GM19351 (cell line): ENCODE data around the gene SERPINA12.
"Not testable (repeated sequence)": the region's sequence is repeated elsewhere in the genome, so short reads cannot be mapped to it uniquely, and the experiment has no call there.

Experiments
- ATAC-seq: cut with Tn5 transposase; IDR thresholded peaks from one replicate; pipeline ENCODE4 v1.9.1; 2021; ENCODE audit warnings: mild to moderate bottlenecking, moderate library complexity; ENCODE audit not compliant: unreplicated experiment

Gene SERPINA12

GRCh38 chr14:94538070-94538740, 28.9 kb upstream of the SERPINA12 start:
- no peak for ATAC-seq

DNA sequence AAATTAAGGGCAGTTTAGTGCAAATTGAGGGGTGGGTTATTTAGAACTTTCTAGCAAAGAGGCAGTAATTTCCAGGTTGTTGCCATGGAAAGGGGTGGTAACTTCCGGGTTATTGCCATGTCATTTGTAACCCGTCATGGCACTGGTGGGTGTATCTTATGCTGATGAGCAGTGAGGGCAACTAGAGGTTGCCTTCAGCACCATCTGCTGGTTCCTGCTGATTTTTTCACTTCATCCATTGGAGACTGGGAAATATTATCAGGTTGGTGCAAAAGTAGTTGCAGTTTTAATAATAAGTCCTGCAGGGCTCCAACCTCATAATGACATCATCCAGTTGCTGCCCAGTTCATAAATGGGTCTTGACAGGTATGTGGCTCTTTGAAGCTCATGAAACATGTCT, 27.6 kb upstream of the SERPINA12 start:
- ATAC-seq = no peak

DNA sequence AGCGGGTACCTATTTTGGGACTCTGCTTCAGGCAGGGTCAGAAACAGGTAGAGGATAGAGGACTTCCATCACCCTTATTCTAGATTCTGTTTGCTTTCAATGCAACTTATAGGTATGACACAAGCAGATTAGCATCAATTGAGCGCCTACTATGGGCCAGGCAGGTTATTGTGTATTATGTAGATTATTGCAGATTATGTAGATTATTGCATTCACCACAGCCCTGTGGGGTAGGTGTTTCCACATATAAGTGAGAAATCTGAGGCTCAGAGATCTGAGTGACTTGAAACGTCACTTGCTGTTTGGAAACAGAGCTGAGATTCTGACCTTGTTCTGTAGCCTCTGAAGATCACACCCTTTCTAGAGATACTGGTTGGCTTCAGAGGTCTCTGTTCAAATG, 26.2 kb upstream of the SERPINA12 start:
- no peak for ATAC-seq

- peak; percentile 62 for ATAC-seq
These were observed 23.2 kb upstream of the SERPINA12 start for GRCh38 chr14:94532447-94532846.

- ATAC-seq = no peak
These were observed 21.9 kb upstream of the SERPINA12 start for GRCh38 chr14:94531187-94531586.

DNA sequence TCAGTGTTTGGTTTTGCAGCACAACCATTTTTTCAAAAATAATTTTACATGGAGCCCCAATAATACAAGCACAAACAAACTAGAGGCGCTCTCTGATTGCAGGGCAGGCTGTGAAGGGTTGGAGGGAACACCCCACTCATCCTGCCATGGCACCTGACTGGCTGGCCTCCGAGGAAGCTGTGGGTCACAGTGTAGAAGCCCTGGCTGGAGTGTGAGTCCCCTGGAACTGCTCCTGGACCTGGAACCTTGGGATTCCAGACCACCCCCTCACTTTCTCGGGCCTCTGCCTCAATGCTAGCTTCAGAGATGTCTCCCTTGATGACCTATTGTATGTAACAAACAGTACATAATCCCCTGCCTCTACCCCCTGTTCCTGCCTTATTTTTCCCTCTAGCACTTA, 14.8 kb upstream of the SERPINA12 start:
- no peak for ATAC-seq

DNA sequence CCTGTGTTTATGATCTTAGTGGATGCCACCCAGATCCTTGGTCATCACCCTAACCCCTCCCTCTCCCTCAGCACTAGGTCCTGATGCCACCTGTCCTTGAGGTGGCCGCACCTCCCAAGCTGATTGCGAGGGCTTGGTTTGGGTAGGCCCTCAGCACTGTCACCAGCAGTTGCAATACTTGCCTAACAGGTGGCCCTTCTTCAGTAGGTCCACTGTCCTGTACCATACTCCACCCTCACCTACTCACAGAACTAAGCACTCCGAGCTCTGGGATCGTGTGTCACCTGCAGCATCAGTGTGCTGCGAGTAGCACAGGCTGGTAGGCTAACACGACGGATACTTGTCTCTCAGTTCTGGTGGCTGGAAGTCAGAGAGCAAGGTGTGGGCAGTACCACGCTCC, 14.0 kb upstream of the SERPINA12 start:
- no peak for ATAC-seq

GRCh38 chr14:94522115-94522724, 13.0 kb upstream of the SERPINA12 start:
- no peak for ATAC-seq

- ATAC-seq = no peak
These were observed 12.3 kb upstream of the SERPINA12 start for GRCh38 chr14:94521375-94522114.

DNA sequence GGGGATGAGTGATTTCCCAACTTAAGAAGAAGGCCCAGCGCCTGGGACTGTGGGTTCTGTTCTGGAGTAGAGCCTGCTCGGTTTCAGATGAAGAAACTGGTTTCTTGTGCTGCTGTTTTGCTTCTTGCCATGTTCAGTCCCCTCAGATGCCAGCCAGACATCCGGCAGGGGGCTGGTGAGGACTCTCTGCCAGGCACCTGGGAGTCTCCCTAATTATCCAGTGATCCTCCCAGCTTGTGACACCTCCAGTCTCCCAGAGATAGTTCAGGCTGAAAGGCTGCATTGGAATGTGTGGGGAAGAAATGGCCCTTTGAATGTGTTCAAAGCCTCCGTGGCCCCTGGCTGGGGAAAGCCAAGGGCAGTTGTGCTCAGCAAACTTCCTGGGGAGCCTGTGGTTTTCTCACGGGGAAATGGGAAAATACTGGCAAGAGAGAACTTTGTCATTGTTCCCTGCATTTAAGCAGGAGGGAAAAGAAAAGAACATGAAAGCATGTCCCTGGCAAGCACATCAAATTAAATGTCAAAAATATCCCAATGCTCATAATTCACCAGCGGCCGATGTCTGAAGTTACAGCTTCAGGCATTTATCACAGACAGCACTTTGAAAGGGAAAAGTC, 8.5 kb upstream of the SERPINA12 start:
- ATAC-seq = no peak

DNA sequence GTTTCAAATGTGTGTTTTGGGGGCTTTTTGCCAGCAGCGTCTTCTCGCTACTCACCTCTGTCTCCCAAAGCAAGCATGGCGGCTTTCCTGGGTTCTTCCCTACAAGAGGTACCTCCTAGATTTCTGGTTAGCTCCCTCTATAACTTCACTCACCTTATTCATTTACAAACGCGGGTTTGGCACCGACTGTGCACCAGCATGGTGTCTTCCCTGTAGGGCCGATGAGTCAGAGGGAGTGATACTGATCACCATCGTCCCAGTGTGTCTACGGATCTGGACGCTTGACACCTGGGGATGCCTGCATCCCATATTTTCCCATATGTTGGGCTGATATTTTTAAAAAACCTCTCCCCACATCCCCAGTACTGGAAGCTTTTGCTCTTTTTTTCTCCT, 8.0 kb upstream of the SERPINA12 start:
- no peak for ATAC-seq

DNA sequence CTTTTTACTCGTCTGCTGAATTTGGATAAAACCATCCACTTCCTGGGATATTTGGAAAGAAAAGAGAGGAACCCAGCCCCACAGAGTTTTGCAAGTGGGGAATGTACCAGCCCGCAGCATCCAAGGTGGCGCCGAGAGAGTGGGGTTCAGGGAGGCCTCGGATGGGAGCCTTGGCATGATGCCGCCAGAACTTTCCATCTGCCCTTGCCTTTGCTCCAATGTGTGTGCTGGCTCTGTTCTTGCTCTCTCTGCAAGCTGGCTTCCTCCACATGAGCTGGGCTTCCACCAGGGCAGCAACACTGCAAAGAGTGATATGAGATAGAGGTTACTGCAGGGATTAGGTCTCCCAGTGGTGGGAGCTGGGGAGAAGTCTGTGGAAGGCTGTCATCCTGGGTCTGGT, 6.6 kb upstream of the SERPINA12 start:
- no peak for ATAC-seq

- ATAC-seq = no peak
These were observed 6.2 kb upstream of the SERPINA12 start for GRCh38 chr14:94515426-94515825.

GRCh38 chr14:94514351-94514750, 5.1 kb upstream of the SERPINA12 start:
- no peak for ATAC-seq

- ATAC-seq = not testable (repeated sequence)
These were observed 1.2 kb upstream of the SERPINA12 start for GRCh38 chr14:94510481-94510880.

DNA sequence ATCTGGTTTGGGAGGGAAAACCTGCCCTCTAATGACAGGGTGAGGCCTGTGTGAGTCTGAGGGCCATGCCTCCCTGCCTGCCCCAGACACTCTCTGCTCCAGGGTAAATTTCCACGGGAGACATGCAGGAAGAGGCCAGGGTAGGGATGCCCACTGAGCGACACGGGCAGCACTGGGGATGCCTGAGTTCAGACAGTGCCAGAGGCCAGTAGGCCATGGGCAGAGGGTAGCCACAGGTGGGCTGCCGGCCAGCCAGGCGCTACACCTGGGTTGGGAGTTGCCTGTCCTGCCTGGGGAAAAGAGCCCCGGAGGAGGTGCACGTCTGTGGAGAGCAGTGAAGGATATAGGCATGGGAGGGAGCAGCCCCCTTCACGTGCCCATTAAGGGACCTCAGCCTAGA, 3.6 kb downstream of the SERPINA12 start:
- no peak for ATAC-seq

DNA sequence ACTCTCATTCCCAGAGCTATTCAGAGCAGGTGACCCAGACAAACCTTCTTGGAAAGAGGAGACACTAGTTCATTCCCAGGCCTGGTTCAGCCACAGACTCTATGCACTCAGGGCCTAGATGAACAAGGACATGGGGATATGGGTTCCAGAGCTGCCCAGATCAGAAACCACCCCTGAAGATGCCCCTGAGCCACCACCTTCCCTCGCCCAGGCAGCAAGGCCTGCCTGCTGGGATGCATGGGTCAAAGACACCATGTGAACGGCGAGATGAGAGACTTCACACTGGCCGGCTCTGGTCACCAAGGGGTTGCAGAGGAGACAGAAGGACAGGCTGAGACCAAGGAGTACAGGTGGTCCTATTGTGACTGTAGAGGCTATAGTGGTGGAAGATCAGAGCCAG, 4.1 kb downstream of the SERPINA12 start:
- no peak for ATAC-seq

- no peak for ATAC-seq
These were observed 7.4 kb downstream of the SERPINA12 start for GRCh38 chr14:94501588-94502516.

- ATAC-seq = no peak
These were observed 9.0 kb downstream of the SERPINA12 start for GRCh38 chr14:94500264-94500663.

- ATAC-seq = no peak
These were observed 9.6 kb downstream of the SERPINA12 start for GRCh38 chr14:94499673-94500072.

DNA sequence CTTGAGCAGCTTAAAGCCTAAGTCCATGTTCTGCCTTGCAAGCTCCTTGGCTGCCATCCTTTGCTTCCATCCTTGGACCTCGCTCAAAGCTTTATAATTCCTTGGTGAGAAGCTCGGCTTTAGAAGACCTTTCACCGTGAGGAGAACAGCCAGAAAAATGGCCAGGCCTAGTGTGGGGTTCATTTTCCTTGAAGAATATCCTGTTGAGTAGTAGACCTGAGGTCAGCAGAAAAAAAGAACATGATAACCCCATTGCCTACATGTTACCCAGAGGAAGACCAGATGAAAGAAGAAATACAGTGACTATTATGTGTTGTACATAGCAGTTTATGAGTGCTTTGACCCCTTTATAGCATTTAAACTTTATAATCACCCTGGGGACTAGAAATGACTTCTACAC, 11.1 kb downstream of the SERPINA12 start:
- no peak for ATAC-seq
